Measurements from ENCODE around the gene ZFYVE27. TPM values are rescaled to one million over a fixed set of nuclear protein-coding genes. Genes with fewer than 3 reads are reported as not detected.

ZFYVE27 gene
- total RNA-seq, 2 experiments from 2014 or later = 24.0 to 33.0 TPM

DNA sequence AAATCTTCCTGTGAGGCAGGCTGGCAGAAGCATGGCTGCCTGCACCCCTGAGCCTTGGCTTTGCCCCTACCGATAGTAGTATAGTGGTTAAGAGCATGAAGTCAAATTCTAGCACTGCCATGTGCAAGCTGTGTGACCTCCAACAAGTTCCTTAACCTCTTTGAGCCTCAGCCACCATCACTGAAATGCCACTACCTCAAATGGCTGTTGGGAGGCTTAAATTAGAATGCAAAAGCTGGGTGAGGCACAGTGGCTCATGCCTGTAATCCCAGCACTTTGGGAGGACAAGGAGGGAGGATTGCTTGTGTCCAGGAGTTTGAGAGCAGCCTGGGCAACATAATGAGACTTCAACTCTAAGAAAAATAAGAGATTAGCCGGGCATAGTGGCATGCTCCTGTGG, 26.5 kb downstream of the ZFYVE27 start:
- intact Hi-C loops (cut with micrococcal nuclease; ENCODE audit: unreplicated experiment) = no loop called here
- H3K4me2 ChIP-seq (ENCODE audit: low read length) = no peak overlapping the region
- no peak overlapping the region for H3K4me3 ChIP-seq (ENCODE audit: low read depth, low read length, poor library complexity, severe bottlenecking)
- no peak for TF ChIP-seq EZH2phosphoT487 (IDR thresholded peaks at IDR 0.05; ENCODE audit: borderline replicate concordance, low read depth, low read length)
- TF ChIP-seq, protein P1, sequence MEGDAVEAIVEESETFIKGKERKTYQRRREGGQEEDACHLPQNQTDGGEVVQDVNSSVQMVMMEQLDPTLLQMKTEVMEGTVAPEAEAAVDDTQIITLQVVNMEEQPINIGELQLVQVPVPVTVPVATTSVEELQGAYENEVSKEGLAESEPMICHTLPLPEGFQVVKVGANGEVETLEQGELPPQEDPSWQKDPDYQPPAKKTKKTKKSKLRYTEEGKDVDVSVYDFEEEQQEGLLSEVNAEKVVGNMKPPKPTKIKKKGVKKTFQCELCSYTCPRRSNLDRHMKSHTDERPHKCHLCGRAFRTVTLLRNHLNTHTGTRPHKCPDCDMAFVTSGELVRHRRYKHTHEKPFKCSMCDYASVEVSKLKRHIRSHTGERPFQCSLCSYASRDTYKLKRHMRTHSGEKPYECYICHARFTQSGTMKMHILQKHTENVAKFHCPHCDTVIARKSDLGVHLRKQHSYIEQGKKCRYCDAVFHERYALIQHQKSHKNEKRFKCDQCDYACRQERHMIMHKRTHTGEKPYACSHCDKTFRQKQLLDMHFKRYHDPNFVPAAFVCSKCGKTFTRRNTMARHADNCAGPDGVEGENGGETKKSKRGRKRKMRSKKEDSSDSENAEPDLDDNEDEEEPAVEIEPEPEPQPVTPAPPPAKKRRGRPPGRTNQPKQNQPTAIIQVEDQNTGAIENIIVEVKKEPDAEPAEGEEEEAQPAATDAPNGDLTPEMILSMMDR (conservative IDR thresholded peaks at IDR 0.05; ENCODE audit: low read length) = no peak
- ChIA-PET POLR2A (interaction anchor here (0.6 to 1.1 kb wide), 3 partner anchors 12 to 329 kb away, joined by 3 to 4 read pairs (median 3); no protein-coding TSS in a partner anchor), CTCF (ENCODE audit: unreplicated experiment) (interaction anchor here (0.6 kb wide), 1 partner anchor 192 kb away, joined by 3 read pairs; no protein-coding TSS in a partner anchor)
- peak; percentile 13 for DNase-seq (ENCODE audit: low spot score)
- no peaks in the 10 kb centered on the region for H3K79me2 ChIP-seq (ENCODE audit: insufficient read depth, low read depth, low read length)
- H2AFZ ChIP-seq (ENCODE audit: low read length) = no peak overlapping the region
- no peaks in the 10 kb centered on the region for H4K20me1 ChIP-seq (ENCODE audit: insufficient read depth, low read length)
- peaks cover 19% of the 10 kb centered on the region; the same call in 1 of the 2 replicates for H3K36me3 ChIP-seq (ENCODE audit: insufficient read depth, low read length)
- no peaks in the 10 kb centered on the region for H3K9me3 ChIP-seq (ENCODE audit: low read length)
- BruUV-seq (replicated peaks) = no TSS peak
- H3K4me1 ChIP-seq (ENCODE audit: insufficient read depth, low read length, poor library complexity, severe bottlenecking) = peaks cover 34% of the 10 kb centered on the region
- H3K27ac ChIP-seq (ENCODE audit: low read depth, low read length, poor library complexity, severe bottlenecking) = no peak overlapping the region
- no peaks in the 10 kb centered on the region for H3K9me2 ChIP-seq (ENCODE audit: insufficient read depth, low read length)

DNA sequence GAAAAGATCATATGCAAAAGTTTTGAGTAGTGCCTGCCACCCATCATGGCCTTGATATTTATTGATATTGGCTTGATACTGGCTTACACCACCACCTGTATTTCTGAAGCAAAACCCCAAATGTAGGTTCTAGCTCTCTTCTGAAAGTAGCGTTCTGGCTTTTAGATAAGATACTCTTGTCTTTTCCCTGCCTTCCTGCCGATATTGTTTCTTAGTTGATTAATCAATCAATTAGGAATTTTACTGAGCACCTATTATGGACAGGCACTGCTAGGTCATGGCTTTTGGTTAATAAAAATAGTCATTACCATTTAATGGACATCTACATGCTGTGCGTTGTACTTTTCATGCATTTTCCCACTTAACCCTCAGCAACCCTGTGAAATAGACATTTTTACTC, 27.0 kb downstream of the ZFYVE27 start:
- peaks cover 34% of the 10 kb centered on the region for H3K4me1 ChIP-seq (ENCODE audit: insufficient read depth, low read length, poor library complexity, severe bottlenecking)
- intact Hi-C loops (cut with micrococcal nuclease; ENCODE audit: unreplicated experiment) = loop anchor here (1.0 kb wide), 1 partner anchor 105 kb away; no protein-coding TSS in a partner anchor
- H3K4me2 ChIP-seq (ENCODE audit: low read length) = peak overlapping the region; percentile 38
- TF ChIP-seq EZH2phosphoT487 (IDR thresholded peaks at IDR 0.05; ENCODE audit: borderline replicate concordance, low read depth, low read length) = no peak
- TF ChIP-seq, protein P1 (conservative IDR thresholded peaks at IDR 0.05; ENCODE audit: low read length) = no peak
- H3K36me3 ChIP-seq (ENCODE audit: insufficient read depth, low read length) = peaks cover 18% of the 10 kb centered on the region; the same call in 1 of the 2 replicates
- H3K9me3 ChIP-seq (ENCODE audit: low read length) = no peaks in the 10 kb centered on the region
- peak overlapping the region; percentile 48 for H3K27ac ChIP-seq (ENCODE audit: low read depth, low read length, poor library complexity, severe bottlenecking)
- no peaks in the 10 kb centered on the region for H4K20me1 ChIP-seq (ENCODE audit: insufficient read depth, low read length)
- DNase-seq (ENCODE audit: low spot score) = no peak
- BruUV-seq (replicated peaks) = no TSS peak
- no peak overlapping the region; the same call in 1 of the 2 replicates for H2AFZ ChIP-seq (ENCODE audit: low read length)
- ChIA-PET POLR2A (interaction anchor here (0.6 to 1.0 kb wide), 4 partner anchors 9 to 1166 kb away, joined by 3 to 5 read pairs (median 4); no protein-coding TSS in a partner anchor), CTCF (ENCODE audit: unreplicated experiment) (interaction anchor here (0.6 kb wide), 1 partner anchor 191 kb away, joined by 3 read pairs; no protein-coding TSS in a partner anchor)
- no peaks in the 10 kb centered on the region for H3K79me2 ChIP-seq (ENCODE audit: insufficient read depth, low read depth, low read length)
- no peak overlapping the region for H3K4me3 ChIP-seq (ENCODE audit: low read depth, low read length, poor library complexity, severe bottlenecking)
- no peaks in the 10 kb centered on the region for H3K9me2 ChIP-seq (ENCODE audit: insufficient read depth, low read length)

DNA sequence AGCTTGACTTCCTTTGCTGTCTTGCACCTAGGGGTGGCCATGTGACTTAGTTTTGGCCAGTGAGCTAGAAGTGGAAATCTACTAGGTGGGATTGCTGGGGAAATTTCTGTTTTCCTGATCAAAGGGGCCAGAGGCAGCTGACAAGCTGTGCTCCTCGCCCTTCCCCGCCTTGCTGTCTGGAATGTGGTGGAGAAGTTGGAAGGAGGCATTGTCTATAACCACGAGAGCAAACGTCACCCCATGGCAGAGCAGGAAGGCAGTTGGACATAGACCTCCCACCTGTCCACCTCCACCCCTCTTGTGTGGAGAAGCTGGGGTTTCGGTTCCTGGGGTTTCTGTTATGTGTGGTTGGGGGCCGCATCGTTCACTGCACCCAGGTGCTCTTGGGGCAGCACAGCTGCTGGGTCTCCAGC, 27.6 kb downstream of the ZFYVE27 start:
- no peaks in the 10 kb centered on the region for H3K79me2 ChIP-seq (ENCODE audit: insufficient read depth, low read depth, low read length)
- CTCF ChIA-PET (ENCODE audit: unreplicated experiment) = no interaction called here
- H4K20me1 ChIP-seq (ENCODE audit: insufficient read depth, low read length) = no peaks in the 10 kb centered on the region
- H3K4me3 ChIP-seq (ENCODE audit: low read depth, low read length, poor library complexity, severe bottlenecking) = no peak overlapping the region
- peak overlapping the region; percentile 38 for H3K4me2 ChIP-seq (ENCODE audit: low read length)
- TF ChIP-seq EZH2phosphoT487 (IDR thresholded peaks at IDR 0.05; ENCODE audit: borderline replicate concordance, low read depth, low read length) = no peak
- TF ChIP-seq, protein P1 (conservative IDR thresholded peaks at IDR 0.05; ENCODE audit: low read length) = no peak
- peak; percentile 81 for DNase-seq (ENCODE audit: low spot score)
- H2AFZ ChIP-seq (ENCODE audit: low read length) = peak overlapping the region; percentile 30; the same call in 1 of the 2 replicates
- no peaks in the 10 kb centered on the region for H3K9me2 ChIP-seq (ENCODE audit: insufficient read depth, low read length)
- BruUV-seq (replicated peaks) = no TSS peak
- H3K27ac ChIP-seq (ENCODE audit: low read depth, low read length, poor library complexity, severe bottlenecking) = peak overlapping the region; percentile 48
- H3K9me3 ChIP-seq (ENCODE audit: low read length) = no peaks in the 10 kb centered on the region
- POLR2A ChIA-PET = interaction anchor here (0.7 to 1.0 kb wide), 4 partner anchors 9 to 1167 kb away, joined by 3 to 5 read pairs (median 4); no protein-coding TSS in a partner anchor
- peaks cover 12% of the 10 kb centered on the region; the same call in 1 of the 2 replicates for H3K36me3 ChIP-seq (ENCODE audit: insufficient read depth, low read length)
- H3K4me1 ChIP-seq (ENCODE audit: insufficient read depth, low read length, poor library complexity, severe bottlenecking) = peaks cover 34% of the 10 kb centered on the region
- intact Hi-C loops (cut with micrococcal nuclease; ENCODE audit: unreplicated experiment) = loop anchor here (1.0 kb wide), 1 partner anchor 105 kb away; no protein-coding TSS in a partner anchor

All from OCI-LY7 (cell line).